ENCODE data around the gene FSCN2. TPM values are rescaled to one million over a fixed set of nuclear protein-coding genes. Genes with fewer than 3 reads are reported as not detected.
"Not testable (repeated sequence)": the region's sequence is repeated elsewhere in the genome, so short reads cannot be mapped to it uniquely, and the experiment has no call there.

Gene FSCN2
- total RNA-seq, 2 experiments from 2014 or later, result 0.94 to 1.7 TPM

DNA sequence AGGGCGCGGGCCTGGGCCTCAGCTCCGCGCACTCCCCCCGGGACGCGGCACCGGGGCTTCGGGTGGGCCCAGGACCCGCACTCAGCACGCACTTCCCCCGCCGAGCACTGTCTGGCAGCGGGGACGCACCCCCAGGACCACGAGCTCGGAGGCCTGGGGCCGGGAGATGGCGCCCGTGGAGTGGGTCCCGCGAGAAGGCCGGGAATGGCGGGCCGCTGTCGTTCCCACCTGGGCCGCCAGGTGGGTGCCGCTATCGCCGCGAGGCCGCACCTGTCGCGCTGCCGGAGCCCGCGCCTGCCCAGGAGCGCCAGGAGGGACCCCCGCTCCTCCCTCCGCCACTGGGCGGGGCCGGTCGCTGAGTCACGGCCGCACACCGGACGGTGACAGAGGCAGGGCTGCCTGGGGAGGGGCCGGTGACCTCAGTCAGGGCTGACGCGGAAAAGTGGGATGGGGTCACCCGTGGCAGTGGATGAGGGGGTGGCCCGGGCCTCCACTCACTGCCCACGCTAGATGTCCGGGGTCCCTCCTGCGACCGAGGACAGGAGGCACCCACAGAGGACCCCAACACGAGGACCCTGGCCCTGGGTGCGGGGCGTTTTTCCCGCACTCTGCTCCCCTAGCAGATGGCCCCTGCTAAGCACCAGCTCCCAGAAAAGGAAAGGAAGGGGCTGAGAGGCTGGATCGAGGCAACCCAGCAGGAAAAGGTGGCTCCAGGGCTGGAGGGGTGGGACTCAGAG lies 8.7 kb upstream of the FSCN2 start:
- no peaks in the 10 kb centered on the region for H3K9me3 Mint-ChIP-seq
- peak overlapping the region; percentile 25 for H3K4me3 Mint-ChIP-seq
- ATAC-seq (ENCODE audit: low read depth) (peak; percentile 25), DNase-seq (peak; percentile 75)
- H3K4me1 Mint-ChIP-seq, result peaks cover 10% of the 10 kb centered on the region
- POLR2A ChIA-PET, result interaction anchor here (1.0 to 3.0 kb wide), 6 partner anchors 8 to 33 kb away, joined by 3 to 23 read pairs (median 6); partner anchors contain the start of gene FAAP100
- no peaks in the 10 kb centered on the region for H3K36me3 Mint-ChIP-seq
- peaks cover 5% of the 10 kb centered on the region for H3K27me3 Mint-ChIP-seq
- H3K27ac Mint-ChIP-seq, result no peak overlapping the region

DNA sequence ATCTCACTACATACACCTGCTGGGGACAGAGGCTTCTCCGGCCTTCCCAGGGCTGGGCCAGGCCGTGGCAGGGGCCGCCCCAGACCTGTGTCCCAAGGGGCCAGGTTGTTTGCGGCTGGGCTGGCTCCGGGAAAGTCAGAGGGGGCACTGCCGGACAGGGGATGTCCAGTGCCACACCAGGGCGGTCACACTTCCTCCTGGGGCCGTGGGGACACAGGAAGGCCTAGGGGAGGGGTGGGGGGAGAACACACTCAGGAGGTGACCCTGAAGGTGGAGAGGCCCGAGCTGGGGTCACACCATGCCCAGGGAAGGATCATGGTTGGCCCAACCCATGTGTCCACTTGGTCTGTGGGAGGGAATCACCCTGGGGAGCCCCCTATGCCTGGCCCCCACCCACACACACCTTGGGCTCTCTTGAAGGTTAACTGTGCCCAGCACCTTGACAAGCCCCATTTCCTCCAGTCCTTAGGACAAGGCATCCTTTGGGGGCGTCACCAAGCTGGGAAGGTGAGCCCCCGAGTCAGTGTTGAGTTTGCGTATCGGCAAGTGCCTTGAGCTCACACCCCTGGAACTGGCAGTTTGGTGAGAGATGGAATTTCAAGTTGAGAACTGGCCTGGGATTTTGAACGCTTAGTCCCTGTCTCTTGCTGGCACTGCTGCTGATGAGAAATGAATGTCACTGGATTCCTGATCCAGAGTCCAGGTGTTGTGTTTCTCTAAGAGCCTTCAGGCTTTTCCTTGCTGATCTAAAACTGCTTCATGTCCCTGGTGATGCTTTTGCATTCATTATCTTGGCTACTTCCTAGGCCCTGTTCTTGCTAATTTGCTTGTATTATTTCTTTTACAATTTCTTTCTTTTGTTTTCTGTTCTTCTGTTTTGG lies 7.9 kb upstream of the FSCN2 start:
- H3K4me3 Mint-ChIP-seq, result peak overlapping the region; percentile 2

DNA sequence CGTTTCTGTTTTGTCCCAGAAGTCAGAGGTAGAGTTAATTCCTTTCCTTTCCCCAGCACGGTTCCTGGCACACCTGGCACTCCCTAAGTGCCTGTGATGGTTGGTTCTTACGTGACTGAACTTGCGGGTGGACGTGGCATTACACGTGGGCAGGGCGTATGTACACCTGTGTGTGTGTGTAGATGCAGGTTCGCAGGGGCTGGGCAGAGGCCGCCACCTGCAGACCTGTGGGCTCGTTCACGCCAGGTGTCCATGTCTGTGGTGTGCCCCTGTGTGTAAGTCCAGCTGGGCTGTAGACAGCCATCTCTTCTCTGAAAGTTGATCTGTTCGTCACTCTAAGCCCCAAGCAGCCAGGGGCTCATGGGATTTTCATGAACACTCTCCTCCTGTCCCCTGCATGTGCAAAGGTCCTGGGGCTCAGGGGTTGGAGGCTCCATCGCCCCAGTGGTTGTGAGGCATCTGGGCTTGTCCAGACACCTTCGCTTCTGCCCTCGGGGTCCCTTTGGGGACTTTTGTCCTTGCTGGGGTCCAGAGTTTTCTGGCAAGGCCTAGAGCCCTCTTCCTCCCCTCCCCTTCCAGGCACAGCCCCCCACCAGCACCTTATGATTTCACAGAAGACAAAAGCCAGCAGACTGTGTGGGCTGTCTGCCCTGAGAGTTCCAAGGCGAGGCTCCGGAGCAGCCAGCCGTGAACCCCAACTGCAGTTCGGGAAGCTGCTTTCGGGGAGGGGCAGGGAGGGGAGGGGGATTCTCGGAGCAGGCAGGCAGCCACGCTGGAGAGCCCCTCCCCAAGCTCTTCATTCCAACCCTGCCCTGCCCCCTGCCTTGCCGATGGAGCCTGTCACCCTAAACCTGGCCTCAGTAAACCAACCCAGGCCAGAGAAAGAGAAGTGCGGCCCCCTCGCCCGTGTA lies 5.4 kb upstream of the FSCN2 start:
- no peak for DNase-seq
- POLR2A ChIA-PET, result interaction anchor here (0.8 kb wide), 1 partner anchor 29 kb away, joined by 3 read pairs; no protein-coding TSS in a partner anchor
- no peak for ATAC-seq (ENCODE audit: low read depth)

More for the DNA sequence above, 7.9 kb upstream of the FSCN2 start:
- no peaks in the 10 kb centered on the region for H3K9me3 Mint-ChIP-seq
- peaks cover 10% of the 10 kb centered on the region for H3K4me1 Mint-ChIP-seq
- POLR2A ChIA-PET, result interaction anchor here (0.6 to 3.0 kb wide), 2 partner anchors 32 kb away, joined by 3 to 23 read pairs; partner anchors contain the start of gene FAAP100
- no peak for ATAC-seq (ENCODE audit: low read depth)
- H3K36me3 Mint-ChIP-seq, result no peaks in the 10 kb centered on the region
- H3K27me3 Mint-ChIP-seq, result peaks cover 5% of the 10 kb centered on the region
- no peak for DNase-seq
- H3K27ac Mint-ChIP-seq, result peak overlapping the region; percentile 5

DNA sequence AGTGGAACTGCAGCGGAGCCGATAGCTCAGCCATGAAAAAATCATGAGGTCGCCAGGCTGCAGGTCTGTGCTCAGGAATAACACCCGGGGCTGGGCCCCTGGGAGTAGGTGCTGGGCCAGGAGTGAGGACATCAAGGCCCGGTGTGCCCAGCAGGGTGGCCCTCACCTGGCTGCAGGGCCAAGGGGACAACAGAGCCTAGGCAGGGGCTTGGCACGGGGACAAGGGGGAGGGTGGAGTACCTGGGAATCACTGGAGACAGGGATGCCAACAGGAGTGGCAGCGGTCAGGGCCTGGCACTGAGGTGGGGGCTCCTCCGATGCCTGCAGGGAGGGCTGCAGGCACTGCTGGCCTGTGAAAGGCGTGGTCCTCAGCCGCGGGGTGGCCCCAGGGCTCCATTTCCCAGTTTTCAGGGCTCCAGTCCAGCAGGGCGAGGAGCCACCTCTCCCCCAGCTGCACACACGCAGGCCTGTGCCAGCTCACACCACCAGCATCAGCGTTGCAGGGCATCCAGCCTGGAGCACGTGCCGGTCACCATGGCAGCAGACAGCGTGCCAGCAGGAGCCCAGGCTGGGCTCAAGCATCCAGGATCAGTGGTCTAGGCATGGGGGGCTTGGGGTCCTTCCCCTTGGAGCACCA lies 4.7 kb upstream of the FSCN2 start:
- no peak overlapping the region for H3K27ac Mint-ChIP-seq
- DNase-seq, result no peak
- no peak overlapping the region for H3K4me3 Mint-ChIP-seq
- peaks cover 5% of the 10 kb centered on the region for H3K27me3 Mint-ChIP-seq
- no peaks in the 10 kb centered on the region for H3K9me3 Mint-ChIP-seq
- no peak for ATAC-seq (ENCODE audit: low read depth)
- POLR2A ChIA-PET, result interaction anchor here (0.8 kb wide), 1 partner anchor 28 kb away, joined by 3 read pairs; no protein-coding TSS in a partner anchor
- H3K4me1 Mint-ChIP-seq, result no peaks in the 10 kb centered on the region
- no peaks in the 10 kb centered on the region for H3K36me3 Mint-ChIP-seq

More for the DNA sequence above, 5.4 kb upstream of the FSCN2 start:
- Mint-ChIP-seq H3K9me3 (no peaks in the 10 kb centered on the region), H3K27ac (no peak overlapping the region), H3K4me3 (no peak overlapping the region), H3K4me1 (peaks cover 4% of the 10 kb centered on the region), H3K27me3 (peaks cover 5% of the 10 kb centered on the region), H3K36me3 (no peaks in the 10 kb centered on the region)

DNA sequence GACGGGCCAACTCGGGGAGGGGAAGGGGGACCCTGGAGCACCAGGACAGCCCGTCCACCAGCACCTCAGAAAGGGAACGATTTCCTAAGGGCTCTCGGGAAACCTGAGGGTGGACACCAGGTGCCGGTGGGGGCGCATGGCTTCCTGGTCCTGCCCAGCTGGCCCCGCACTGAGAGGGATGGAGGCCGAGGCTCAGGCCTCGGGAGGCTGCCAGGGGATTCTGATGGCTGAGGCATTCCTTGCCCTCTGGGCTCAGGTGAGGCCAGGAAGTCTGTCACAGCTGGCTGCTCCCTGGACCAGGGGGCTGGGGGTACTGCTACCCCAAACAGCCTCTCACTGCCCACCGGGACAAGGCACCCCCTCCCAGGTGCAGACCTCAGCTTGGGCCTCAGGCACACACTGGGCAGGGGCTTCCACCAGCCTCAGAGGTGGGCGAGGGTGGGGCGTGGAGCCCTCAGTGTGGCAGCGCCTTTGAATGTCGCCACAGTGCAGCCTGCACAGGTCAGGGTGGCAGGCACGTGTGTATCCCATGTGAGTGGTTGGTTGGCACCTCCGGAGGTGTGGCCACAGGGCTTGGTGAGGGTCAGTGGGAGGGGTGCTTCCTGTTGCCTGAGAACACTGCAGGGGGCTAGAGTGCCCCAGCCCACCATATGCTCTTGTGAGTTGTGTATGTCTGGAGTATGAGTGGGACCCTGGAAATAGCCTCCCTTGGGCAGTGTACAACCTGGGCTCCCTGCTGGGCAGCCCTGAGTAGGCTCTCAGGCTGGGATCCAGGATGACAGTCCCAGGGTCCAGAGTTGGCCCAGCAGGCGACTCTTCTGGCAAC lies 3.9 kb upstream of the FSCN2 start:
- H3K36me3 Mint-ChIP-seq, result no peaks in the 10 kb centered on the region
- ATAC-seq (ENCODE audit: low read depth) (no peak), DNase-seq (no peak)
- H3K27me3 Mint-ChIP-seq, result peaks cover 5% of the 10 kb centered on the region
- no peak overlapping the region for H3K4me3 Mint-ChIP-seq
- H3K27ac Mint-ChIP-seq, result no peak overlapping the region
- no peaks in the 10 kb centered on the region for H3K4me1 Mint-ChIP-seq
- no peaks in the 10 kb centered on the region for H3K9me3 Mint-ChIP-seq
- POLR2A ChIA-PET, result no interaction called here

DNA sequence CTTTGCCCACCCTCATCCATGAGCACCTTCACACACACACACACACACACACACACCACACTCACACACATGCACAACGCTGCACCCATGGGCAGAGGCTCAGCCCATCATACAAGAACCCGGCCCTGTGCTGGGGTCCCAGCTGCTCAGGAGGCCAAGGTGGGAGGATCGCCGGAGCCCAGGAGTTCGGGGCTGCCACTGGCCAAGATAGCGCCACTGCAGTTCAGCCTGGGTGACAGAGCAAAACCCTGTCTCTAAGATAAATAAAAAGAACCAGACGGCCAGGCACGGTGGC lies 3.4 kb upstream of the FSCN2 start:
- ATAC-seq (ENCODE audit: low read depth) (no peak), DNase-seq (no peak)
- POLR2A ChIA-PET, result no interaction called here
- Mint-ChIP-seq H3K27ac (no peak overlapping the region), H3K4me3 (no peak overlapping the region), H3K9me3 (no peaks in the 10 kb centered on the region), H3K4me1 (no peaks in the 10 kb centered on the region), H3K27me3 (peaks cover 5% of the 10 kb centered on the region), H3K36me3 (no peaks in the 10 kb centered on the region)

DNA sequence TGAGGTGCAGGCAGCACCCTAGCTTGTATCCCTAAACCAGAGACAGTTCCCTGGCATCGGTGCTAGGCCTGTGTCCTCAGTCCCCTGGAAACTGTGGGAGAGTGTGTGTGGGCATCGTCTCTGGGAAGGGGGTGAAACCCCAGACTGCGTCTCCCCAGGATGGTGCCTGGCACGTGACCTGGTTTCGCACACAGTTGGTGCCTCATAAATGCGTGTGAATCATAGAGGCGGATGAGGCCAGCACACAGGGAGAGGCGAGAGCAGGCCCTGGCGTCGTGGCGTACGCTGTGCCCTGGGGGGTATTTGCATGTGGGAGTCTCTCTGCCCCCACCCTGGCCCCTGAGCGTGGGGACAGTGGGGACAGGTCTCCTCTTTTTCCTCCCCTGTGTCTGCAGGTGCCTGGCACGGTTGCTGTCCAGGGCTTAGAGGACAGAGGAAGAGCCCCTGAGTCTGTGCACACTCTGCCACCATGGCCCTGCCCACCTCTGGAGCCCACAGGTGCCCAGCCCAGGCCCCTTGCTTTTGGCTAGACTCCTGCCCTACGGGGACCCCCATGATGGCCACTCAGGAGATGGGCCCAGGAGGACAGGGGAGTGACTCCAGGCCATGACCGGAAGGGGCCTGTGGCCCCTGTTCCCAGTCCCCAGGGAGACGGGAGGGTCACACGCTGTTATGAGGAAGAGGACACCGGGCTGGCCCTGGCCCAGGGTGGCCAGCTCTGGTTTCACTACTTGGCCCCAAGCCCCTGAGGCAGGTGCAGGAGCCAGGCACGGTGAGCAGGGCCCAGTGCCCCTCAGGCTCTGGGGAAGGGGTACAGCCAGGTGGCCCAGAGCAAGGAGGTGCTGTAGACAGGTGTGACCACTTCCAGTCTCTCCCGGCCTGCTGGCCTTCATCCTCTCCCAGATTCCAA lies 1.3 kb upstream of the FSCN2 start:
- H3K4me3 Mint-ChIP-seq, result no peak overlapping the region
- no peaks in the 10 kb centered on the region for H3K9me3 Mint-ChIP-seq
- H3K27me3 Mint-ChIP-seq, result no peaks in the 10 kb centered on the region
- no peak for ATAC-seq (ENCODE audit: low read depth)
- POLR2A ChIA-PET, result no interaction called here
- no peak overlapping the region for H3K27ac Mint-ChIP-seq
- DNase-seq, result no peak
- no peaks in the 10 kb centered on the region for H3K4me1 Mint-ChIP-seq
- H3K36me3 Mint-ChIP-seq, result no peaks in the 10 kb centered on the region

DNA sequence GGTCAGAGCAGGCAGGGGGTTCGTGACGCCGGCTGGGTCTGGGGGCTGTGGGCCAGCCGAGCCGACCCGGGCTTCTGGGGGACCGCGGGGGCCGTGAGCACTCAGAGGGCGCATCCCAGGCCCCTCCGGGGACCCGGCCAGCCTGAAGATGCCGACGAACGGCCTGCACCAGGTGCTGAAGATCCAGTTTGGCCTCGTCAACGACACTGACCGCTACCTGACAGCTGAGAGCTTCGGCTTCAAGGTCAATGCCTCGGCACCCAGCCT lies 140 bp downstream of the FSCN2 start:
- Mint-ChIP-seq H3K4me3 (no peak overlapping the region), H3K4me1 (no peaks in the 10 kb centered on the region), H3K27ac (no peak overlapping the region), H3K36me3 (no peaks in the 10 kb centered on the region), H3K27me3 (no peaks in the 10 kb centered on the region), H3K9me3 (no peaks in the 10 kb centered on the region)
- ATAC-seq (ENCODE audit: low read depth), result no peak
- POLR2A ChIA-PET, result no interaction called here
- DNase-seq, result no peak

DNA sequence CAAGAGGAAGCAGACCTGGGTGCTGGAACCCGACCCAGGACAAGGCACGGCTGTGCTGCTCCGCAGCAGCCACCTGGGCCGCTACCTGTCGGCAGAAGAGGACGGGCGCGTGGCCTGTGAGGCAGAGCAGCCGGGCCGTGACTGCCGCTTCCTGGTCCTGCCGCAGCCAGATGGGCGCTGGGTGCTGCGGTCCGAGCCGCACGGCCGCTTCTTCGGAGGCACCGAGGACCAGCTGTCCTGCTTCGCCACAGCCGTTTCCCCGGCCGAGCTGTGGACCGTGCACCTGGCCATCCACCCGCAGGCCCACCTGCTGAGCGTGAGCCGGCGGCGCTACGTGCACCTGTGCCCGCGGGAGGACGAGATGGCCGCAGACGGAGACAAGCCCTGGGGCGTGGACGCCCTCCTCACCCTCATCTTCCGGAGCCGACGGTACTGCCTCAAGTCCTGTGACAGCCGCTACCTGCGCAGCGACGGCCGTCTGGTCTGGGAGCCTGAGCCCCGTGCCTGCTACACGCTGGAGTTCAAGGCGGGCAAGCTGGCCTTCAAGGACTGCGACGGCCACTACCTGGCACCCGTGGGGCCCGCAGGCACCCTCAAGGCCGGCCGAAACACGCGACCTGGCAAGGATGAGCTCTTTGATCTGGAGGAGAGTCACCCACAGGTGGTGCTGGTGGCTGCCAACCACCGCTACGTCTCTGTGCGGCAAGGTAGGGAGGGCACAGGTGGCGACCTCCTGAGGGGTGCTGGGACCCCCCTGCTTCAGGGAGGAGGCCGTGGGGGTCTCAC lies 667 bp downstream of the FSCN2 start:
- no peak for DNase-seq
- POLR2A ChIA-PET, result no interaction called here
- H3K4me3 Mint-ChIP-seq, result no peak overlapping the region
- no peak overlapping the region for H3K27ac Mint-ChIP-seq
- H3K4me1 Mint-ChIP-seq, result no peaks in the 10 kb centered on the region
- H3K27me3 Mint-ChIP-seq, result peaks cover 2% of the 10 kb centered on the region
- H3K9me3 Mint-ChIP-seq, result no peaks in the 10 kb centered on the region
- H3K36me3 Mint-ChIP-seq, result no peaks in the 10 kb centered on the region
- ATAC-seq (ENCODE audit: low read depth), result no peak

DNA sequence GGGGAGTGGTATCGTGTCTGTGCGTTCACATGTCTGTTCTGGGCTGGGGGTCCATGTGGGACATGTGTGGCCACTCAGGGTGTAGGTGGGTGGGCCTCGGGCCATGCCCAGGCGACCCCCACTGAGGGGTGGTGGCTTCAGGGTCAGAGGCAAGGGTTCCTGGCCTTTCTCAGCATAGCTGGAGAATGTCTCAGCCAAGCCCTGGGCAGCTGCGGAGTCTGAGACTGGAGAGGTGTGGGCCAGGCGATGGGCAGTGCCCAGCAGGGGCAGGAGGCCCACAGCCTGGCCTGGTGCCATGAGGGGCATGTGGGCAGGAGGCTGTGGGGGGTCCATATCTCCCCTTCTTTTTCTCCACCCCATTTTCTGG lies 1.2 kb downstream of the FSCN2 start:
- Mint-ChIP-seq H3K27me3 (peaks cover 2% of the 10 kb centered on the region), H3K4me1 (no peaks in the 10 kb centered on the region), H3K36me3 (no peaks in the 10 kb centered on the region), H3K9me3 (no peaks in the 10 kb centered on the region), H3K4me3 (no peak overlapping the region), H3K27ac (no peak overlapping the region)
- DNase-seq, result no peak
- POLR2A ChIA-PET, result no interaction called here
- no peak for ATAC-seq (ENCODE audit: low read depth)

DNA sequence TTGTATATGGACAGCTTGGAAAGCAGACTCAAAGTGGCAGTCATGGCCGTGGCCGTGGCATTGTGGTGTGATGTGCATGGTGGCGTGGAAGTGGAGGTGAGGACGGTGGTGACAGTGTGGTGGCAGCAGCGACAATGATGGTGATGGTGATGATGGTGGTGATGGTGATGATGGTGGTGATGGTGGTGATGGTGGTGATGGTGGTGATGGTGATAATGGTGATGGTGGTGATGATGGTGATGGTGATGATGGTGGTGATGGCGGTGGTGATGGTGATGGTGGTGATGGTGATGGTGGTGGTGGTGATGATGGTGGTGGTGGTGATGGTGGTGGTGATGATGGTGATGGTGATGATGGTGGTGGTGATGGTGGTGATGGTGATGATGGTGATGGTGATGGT lies 2.8 kb downstream of the FSCN2 start:
- H3K27ac Mint-ChIP-seq; DNase-seq; H3K4me3 Mint-ChIP-seq; H3K4me1 Mint-ChIP-seq; POLR2A ChIA-PET; H3K9me3 Mint-ChIP-seq; H3K27me3 Mint-ChIP-seq; ATAC-seq (ENCODE audit: low read depth); H3K36me3 Mint-ChIP-seq: not testable (repeated sequence)
